Limb (tissue), 2 donors: ENCODE data around the gene KIFAP3.
"Not testable (repeated sequence)": the region's sequence is repeated elsewhere in the genome, so short reads cannot be mapped to it uniquely, and the experiment has no call there.

Experiments used
- DNase-seq, 2 donors: peaks; one replicate each; pipeline ENCODE4 v3.0.0-alpha.2; 2016; ENCODE audit errors: extremely low spot score in 2 of 2

The KIFAP3 gene

GRCh38 chr1:169924829-169925228, 149.7 kb downstream of the KIFAP3 start:
- DNase-seq, result no peak

DNA sequence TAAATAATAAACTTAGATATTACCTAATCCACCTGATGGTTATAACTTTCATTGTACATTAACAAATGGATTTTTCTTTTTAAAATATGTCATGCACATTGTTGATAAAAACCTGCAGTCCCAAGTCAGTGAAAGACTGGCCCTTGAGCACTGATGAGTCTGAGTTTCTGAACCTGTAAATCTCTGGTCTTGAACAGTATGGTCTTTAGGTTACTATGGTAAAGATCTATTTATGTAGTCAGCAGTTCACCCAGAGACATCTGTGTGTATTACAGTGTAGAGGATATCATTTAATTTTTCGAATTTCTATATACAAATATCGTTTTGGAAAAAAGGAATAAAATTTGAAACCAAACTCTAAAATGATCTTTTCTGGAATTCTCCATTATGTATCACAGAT, 150.4 kb downstream of the KIFAP3 start:
- no peak for DNase-seq

- no peak for DNase-seq
Observed at GRCh38 chr1:169921080-169921479, 153.4 kb downstream of the KIFAP3 start.

DNA sequence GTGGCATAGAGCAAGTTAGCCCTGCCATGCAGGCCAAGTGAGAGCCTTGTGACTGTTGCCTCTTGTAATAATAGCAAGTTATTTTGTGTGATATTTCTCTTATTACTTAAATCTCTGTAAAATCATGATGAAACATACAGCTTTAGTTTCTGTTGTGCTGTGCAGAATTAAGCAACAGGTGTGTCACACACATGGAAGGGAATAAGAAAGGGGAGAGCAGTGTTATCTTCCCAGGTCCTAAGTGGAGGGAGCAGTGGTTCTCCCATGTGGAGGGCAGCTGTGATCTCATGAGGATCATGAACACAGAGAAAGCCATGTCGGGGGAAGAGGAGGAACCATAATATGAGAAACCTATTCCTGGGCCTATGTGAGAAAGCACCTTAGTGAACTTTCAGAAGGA, 155.6 kb downstream of the KIFAP3 start:
- no peak for DNase-seq

GRCh38 chr1:169918220-169918619, 156.3 kb downstream of the KIFAP3 start:
- not testable (repeated sequence) for DNase-seq

DNA sequence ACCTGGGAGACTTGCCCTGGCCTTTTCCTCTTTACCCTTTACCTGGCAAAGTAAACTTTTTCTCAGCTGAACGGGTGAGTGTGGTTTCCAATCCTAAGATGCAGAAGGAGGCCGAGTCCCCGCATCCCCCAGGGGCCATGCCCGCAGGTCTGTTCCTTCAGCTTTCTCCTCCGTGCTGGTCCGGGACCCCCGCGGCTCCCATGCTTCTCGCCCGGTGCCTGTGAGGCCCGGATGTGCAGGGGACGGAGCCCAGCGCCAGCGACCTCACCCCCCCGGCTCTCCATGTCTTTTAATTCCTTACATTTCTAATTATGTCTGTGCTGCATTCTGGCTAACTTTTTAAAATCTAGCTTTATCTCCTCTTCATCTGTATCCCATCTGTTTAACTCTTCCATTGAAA, 159.3 kb downstream of the KIFAP3 start:
- DNase-seq, result no peak

DNA sequence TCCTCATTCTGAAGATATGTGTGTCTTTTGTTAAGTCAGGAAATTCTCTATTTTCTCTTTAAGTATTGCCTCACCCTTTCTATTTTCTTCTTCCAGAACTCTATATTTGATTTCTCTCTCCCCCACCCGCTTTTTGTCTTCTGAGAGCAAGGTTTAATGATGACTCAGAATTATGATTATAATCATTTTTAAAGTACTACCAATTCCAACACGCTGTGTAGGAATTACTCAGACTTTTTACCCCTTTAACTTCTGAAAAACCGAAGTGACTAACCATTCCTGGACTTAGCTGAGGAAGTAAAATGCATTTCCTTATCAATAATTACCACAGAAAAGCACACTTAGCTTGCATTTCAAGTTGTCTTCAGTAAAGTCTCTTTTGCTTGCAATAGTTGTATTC, 160.0 kb downstream of the KIFAP3 start:
- DNase-seq, result no peak

DNA sequence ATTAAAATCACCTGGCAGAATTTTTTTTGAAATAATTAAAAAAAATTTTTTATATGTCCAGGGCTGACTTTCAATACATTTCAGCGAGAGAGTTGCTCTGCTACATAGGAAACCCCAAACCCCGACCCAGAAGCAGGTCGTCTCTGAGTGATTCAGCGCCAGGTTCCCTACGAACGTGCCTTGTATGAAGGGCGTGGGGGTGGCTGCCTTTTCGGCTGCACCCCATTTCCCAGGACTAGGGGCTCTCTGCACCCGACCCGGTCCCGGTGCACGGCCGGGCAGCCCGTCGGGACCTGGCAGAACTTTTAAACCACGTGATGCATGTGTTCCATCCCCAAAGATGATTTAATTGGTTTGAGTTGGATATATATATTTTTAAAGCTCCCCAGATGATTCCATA, 165.0 kb downstream of the KIFAP3 start:
- no peak for DNase-seq

DNA sequence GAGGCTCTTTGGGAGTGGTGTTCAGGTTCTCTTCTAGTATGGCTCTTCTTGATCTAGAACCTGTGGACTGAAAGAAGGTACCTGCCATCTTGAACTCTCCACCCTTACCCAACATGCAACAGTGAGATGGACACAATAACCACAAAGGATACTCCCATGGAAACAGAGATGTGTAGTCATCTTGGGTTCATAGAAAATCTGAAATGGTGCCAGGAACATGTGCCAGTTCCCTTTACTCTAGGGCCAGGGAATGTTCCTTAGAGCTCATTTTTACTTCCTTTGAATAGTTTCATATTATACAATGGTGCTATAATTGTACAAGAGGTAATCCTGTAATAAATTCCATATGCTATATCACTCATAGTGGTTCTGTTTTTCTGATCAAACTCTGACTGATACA, 167.6 kb downstream of the KIFAP3 start:
- no peak for DNase-seq

DNA sequence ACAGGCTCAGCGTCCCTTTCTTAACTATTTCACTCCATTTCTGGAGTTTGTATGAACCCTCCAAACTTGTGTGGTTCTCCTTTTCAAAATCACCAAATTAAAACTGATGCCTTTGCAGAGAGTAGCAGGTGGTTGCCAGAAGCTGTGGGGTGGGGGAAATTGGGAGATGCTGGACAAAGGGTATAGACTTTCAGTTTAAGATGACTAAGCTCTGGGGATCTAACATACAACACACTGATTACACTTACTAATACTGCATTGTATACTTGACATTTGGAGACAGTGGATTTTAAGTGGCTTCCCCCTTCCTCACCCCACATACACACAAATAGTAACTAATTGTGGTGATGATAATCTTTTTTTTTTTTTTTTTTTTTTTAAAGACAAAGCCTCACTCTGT, 169.7 kb downstream of the KIFAP3 start:
- DNase-seq, result no peak

- DNase-seq, result no peak
Observed at GRCh38 chr1:169902751-169903150, 171.7 kb downstream of the KIFAP3 start.

- no peak for DNase-seq
Observed at GRCh38 chr1:169901115-169901514, 173.4 kb downstream of the KIFAP3 start.

DNA sequence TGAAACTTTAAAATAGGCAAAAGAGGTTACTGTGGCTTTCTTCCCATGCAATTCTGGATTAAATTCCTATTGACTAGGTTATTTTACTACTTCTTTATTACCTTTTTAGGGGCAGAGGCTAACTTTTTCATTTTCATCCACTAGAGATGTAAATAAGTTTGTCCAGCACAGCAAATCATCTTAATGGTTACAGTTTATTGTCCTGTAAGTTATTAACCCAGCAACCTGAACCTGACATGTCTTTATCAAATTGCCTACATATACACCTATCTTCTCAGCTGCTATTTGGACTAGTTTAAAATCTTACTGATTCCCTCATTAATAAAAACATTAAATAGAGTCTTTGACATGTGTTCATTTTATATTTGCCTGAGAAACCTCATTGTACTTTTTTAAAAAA, 173.9 kb downstream of the KIFAP3 start:
- no peak for DNase-seq

DNA sequence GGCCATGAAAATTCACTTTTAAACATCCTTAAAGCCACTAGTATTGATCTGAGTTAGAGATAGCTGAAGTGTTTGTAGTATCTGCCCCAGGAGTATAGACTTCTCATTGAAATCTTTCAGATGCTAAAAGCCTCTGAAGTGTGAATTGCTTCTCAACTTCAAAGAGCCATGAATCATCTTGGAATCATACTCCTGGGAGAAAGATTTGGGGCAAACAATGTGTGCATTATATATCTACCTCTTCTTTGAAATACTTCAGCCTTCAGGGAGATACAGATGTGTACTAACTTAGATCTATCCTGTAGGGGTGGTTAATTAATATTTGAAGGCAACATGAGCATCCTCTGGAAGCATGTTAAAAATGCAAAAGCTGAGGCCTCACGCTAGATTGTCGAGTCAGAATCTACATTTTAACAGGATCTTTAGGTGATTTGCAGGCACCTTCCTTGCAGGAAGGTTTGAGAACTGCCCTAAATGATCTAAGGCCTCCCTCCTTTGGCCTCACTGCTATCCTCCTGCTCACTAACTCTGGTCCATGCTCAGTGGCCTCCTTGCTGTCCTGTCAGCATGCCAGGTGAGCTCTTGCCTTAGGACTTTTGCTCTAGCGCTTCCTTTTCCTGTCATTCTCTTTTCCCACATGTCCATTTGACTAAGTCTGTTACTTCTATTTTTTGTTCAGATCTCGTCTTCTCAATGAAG, 174.8 kb downstream of the KIFAP3 start:
- no peak for DNase-seq

GRCh38 chr1:169896013-169896412, 178.5 kb downstream of the KIFAP3 start:
- no peak for DNase-seq

DNA sequence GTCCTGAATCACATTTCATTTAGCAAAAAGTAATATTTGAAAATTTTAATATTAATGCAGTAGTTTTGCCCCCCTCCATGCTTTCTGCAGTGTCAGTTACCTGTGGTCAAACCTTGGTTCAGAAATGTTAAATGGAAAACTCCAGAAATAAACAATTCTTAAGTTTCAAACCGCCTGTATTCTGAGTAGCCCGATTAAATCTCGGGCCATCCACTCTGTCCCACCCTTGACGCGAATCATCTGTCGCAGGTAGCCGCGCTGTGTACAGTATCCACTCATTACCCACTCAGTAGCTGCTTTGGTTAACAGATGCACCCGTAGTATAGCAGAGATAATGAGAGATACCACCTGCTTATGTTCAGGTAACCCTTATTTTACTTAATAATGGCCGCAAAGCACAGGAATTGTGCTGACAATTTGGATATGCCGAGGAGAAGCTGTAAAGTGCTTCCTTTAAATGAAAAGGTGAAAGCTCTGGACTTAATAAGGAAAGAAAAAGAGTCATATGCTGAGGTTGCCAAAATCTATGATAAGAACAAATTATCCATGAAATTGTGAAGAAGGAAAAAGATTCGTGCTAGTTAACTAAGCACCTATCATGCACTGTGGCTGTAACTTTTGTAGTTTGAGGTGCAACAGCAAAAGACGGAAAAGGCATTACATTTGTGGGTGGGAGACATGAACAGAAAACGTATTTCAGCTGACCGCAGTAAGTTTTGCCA, 179.9 kb downstream of the KIFAP3 start:
- peak in 1 of 2 donors; percentile 40 for DNase-seq

DNA sequence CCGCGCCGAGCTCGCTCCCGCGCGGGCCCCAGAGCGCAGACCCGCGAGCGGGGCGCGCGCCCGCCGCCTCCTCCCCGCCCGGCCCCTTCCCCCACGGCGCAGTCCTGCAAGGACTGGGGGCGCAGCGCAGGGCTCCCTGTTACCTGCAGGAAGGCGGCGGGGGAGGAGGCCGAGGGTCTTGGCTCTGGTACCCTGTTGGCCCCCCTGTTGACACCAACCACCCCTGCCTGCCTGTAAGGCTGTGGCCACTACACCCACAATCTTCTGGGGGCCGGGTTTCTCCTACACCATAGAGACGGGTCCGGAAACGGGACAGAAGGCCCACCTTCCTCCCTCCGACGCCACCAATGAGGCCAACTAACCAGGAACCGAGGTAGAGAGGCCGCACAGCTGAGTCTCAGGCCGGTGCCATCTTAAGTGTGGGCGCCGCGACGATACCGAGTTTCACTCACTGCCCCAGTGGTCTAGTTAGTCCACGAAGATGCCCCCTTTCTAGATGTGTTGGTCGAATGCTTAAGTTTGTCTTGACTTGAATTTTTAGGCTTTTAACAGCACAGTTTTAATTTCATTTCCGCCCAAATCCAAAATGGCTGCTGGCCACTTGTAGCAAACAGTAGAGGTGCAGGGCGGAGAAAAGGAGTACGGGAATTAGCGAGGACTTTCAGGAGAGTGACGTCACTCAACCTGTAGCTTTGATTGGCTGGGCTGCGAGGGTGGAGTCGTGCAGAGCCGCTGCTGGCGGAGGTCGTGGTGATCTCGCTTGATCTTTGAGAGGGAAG, 180.7 kb downstream of the KIFAP3 start, which contains the start of gene SCYL3:
TSS of gene SCYL3 (minus strand) at position 252 of the 779 bp plus-strand sequence. CDS start 5,056 bp downstream, outside the sequence.
- peak; percentile 94 to 99 for DNase-seq

DNA sequence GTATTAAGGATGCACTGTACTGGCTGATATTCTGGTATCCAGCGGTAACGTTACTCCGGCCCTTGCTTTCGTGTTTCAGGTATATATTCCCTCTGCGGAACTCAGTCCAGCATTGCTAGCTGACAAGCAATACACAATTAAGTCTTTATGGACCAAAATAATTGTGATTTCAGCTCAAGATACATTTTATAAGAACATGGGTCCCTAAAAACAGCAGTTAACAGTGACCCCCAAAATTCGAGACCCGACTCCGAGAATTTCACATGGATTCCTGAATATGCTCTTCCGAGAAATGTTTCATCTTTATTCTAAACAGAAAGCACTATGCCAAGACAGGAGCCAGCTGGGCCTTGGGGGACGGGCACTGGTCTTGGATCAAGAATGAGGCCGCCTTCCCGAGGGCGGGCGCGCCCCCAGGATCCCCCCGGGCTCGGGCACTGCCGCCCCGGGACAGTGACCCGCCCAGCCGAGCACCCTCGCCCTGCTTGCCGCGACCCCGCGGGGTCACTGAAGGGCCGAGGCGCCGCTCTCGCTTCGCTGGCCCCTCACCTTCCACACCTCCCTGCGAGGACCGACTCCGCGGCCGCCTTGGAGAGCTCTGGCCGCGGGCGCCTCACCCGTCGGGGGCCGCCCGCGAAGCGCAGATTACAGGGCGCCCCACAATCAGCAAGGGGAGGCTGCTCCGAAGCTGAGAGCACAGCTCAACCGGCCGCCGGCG, 181.4 kb downstream of the KIFAP3 start:
- DNase-seq, result peak; percentile 32 to 78

DNA sequence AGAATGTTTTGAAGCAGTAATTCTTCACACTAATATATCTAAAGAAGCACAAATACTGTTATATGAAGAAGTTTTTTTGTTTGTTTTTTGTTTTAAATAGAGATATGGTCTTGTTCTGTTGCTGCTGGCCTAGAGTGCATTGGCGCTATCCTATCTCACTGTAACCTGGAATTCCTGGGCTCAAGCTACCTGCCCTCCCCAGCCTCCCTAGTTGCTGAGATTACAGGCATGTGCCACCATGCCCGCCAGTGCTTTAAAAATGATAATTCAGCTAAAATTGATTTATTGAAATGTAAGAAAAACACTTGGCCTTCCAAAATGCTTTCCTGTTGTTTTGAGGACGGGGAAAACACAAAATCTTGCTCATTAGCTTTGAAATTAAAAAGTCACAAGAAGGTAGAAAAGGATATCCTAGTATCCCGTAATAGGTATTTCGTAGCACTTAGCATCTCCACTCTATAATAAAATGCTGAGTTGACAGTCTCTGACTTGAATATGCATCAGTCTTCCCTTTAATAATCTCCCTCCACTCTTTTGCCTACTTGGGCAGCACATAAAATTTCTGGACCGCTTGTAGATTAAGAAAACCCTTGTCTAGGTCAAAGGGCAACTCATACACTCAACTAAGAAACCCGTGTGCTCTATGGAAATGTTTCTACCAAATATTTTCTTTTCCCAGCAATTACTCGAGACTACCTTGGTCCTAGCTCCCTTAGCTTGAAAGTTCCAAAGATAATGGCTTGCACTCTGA, 182.1 kb downstream of the KIFAP3 start:
- DNase-seq, result peak in 1 of 2 donors; percentile 4

- DNase-seq, result no peak
Observed at GRCh38 chr1:169891539-169891885, 183.0 kb downstream of the KIFAP3 start.
